K562 (cell line): ENCODE measurements around the gene ISG20L2. TPM values are rescaled to one million over a fixed set of nuclear protein-coding genes. Genes with fewer than 3 reads are reported as not detected.

Source experiments
- BCLAF1 ChIP-seq, 2 experiments: fragments of 450-650 bp in 1 of 2; IDR thresholded peaks; 2 replicates each; pipeline ENCODE4 v1.6.1; 2011 to 2017; ENCODE audit warnings: low read depth in 2 of 2, antibody characterized with exemption in 1 of 2, borderline replicate concordance in 1 of 2, low read length in 1 of 2, mild to moderate bottlenecking in 1 of 2, mixed read lengths in 1 of 2; ENCODE audit not compliant: control insufficient read depth in 1 of 2
- CHD1 ChIP-seq: fragments of 200-600 bp; sonication (generic); IDR thresholded peaks from one replicate; pipeline ENCODE4 v1.6.1; 2012; ENCODE audit warnings: mild to moderate bottlenecking, moderate library complexity, low read length, inconsistent platforms
- ESRRA ChIP-seq: fragments of 450-650 bp; IDR thresholded peaks from 2 replicates; pipeline ENCODE4 v1.6.1; 2014; ENCODE audit warnings: low read depth, mild to moderate bottlenecking, moderate library complexity, borderline replicate concordance
- FOXK2 ChIP-seq, 2 experiments: fragments of 450-650 bp; IDR thresholded peaks in 1 of 2; conservative IDR thresholded peaks in 1 of 2; 2 replicates each; pipeline ENCODE4 v1.6.1; 2016; ENCODE audit warnings: low read depth in 2 of 2, mild to moderate bottlenecking in 1 of 2
- SNRNP70 ChIP-seq: fragments of 200-400 bp; formaldehyde crosslinking; optimal IDR thresholded peaks from 2 replicates; pipeline ENCODE3; 2017; ENCODE audit warnings: low read depth, low read length
- TRIM25 ChIP-seq: fragments of 450-650 bp; IDR thresholded peaks from 2 replicates; pipeline ENCODE4 v1.7.0; 2016; ENCODE audit warnings: borderline replicate concordance
- ZNF217 ChIP-seq: sonication (generic); formaldehyde crosslinking; IDR thresholded peaks from 2 replicates; pipeline ENCODE4 v1.8.0; 2022; ENCODE audit warnings: mild to moderate bottlenecking, missing genetic modification reagents
- ZNF23 ChIP-seq: fragments of 250-450 bp; sonication (Bioruptor Pico); IDR thresholded peaks from 2 replicates; pipeline ENCODE4 v1.4.0; 2020; ENCODE audit warnings: mild to moderate bottlenecking
- polyA plus RNA-seq, 8 experiments: library from polyadenylated mRNA; depleted of rRNA in 4 of 8; stranded (reverse) in 5 of 8; unstranded in 3 of 8; fragments of >200 nt; fragmentation: Nextera tagmentation in 2 of 8; fragmentation: Illumina TruSeq in 1 of 8; extraction: Ambion mirVana in 2 of 8; extraction: Trizol in 1 of 8; gene quantifications; 2 replicates each; pipeline versions ENCODE4 v1.2.1 to v1.2.3, GENCODE V29; 2011 to 2014; ENCODE audit warnings: inconsistent platforms in 1 of 8, missing spikeins in 1 of 8
- total RNA-seq, 7 experiments: library from RNA; depleted of rRNA in 6 of 7; stranded (reverse); fragments of >200 nt in 6 of 7; fragmentation: Illumina TruSeq in 2 of 7; extraction: Trizol in 2 of 7; gene quantifications; 2 replicates each; pipeline versions ENCODE4 v1.2.1 to v1.2.3, GENCODE V29; 2011 to 2021; ENCODE audit warnings: low replicate concordance in 1 of 7
- TF ChIP-seq, protein P1 (sequence below): sonication (generic); IDR thresholded peaks from 2 replicates; pipeline ENCODE4 v1.6.1; 2016
- TF ChIP-seq, protein P2 (sequence below), 2 experiments: IDR thresholded peaks; 2 replicates each; pipeline ENCODE4 v1.6.1; 2011; ENCODE audit warnings: borderline replicate concordance in 1 of 2, control low read depth in 1 of 2, low read depth in 1 of 2, low read length in 1 of 2, mild to moderate bottlenecking in 1 of 2, mixed read lengths in 1 of 2, moderate library complexity in 1 of 2; ENCODE audit not compliant: insufficient read depth in 1 of 2, insufficient read length in 1 of 2, poor library complexity in 1 of 2, severe bottlenecking in 1 of 2; ENCODE audit errors: extremely low read depth in 1 of 2
- TF ChIP-seq, protein P3 (sequence below): fragments of 150-350 bp; conservative IDR thresholded peaks from 2 replicates; pipeline ENCODE4 v1.6.1; 2014; ENCODE audit warnings: low read length
- TF ChIP-seq, protein P4 (sequence below): IDR thresholded peaks from 2 replicates; pipeline ENCODE4 v1.6.1; 2011; ENCODE audit warnings: borderline replicate concordance, low read depth, mild to moderate bottlenecking, moderate library complexity, low read length; ENCODE audit not compliant: insufficient read depth, poor library complexity, severe bottlenecking

Gene ISG20L2
- total and polyA plus RNA-seq, 9 of the 15 experiments (the other 6 are each of a cell fraction or from before 2014, with no cell fraction given): 21.3 to 130 (median 50.3) TPM

- TF ChIP-seq BCLAF1 (IDR thresholded peaks at IDR 0.05; ENCODE audit: borderline replicate concordance in 1 of 2, control insufficient read depth in 1 of 2, low read depth in 2 of 2, low read length in 1 of 2) (0 out of 4 replicates have a peak, but pooled peaks of 1 of the 2 experiments have one; percentile 13), CHD1 (no peak), SNRNP70 (no peak), FOXK2 (conservative IDR thresholded peaks at IDR 0.05 in 1 of 2, IDR thresholded peaks at IDR 0.05 in 1 of 2; ENCODE audit: low read depth in 2 of 2) (peak; percentile 21 to 52; a peak in 2 of 4 replicates), ZNF23 (CRISPR knock-in tag) (no peak), TRIM25 (no peak), ESRRA (peak; percentile 84; the same call in 1 of the 2 replicates), ZNF217 (CRISPR knock-in tag) (no peak)
- TF ChIP-seq, protein P1, sequence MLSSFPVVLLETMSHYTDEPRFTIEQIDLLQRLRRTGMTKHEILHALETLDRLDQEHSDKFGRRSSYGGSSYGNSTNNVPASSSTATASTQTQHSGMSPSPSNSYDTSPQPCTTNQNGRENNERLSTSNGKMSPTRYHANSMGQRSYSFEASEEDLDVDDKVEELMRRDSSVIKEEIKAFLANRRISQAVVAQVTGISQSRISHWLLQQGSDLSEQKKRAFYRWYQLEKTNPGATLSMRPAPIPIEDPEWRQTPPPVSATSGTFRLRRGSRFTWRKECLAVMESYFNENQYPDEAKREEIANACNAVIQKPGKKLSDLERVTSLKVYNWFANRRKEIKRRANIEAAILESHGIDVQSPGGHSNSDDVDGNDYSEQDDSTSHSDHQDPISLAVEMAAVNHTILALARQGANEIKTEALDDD: 0 out of 2 replicates have a peak, but pooled peaks have one; percentile 14
- TF ChIP-seq, protein P2, sequence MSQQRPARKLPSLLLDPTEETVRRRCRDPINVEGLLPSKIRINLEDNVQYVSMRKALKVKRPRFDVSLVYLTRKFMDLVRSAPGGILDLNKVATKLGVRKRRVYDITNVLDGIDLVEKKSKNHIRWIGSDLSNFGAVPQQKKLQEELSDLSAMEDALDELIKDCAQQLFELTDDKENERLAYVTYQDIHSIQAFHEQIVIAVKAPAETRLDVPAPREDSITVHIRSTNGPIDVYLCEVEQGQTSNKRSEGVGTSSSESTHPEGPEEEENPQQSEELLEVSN (IDR thresholded peaks at IDR 0.05; ENCODE audit: borderline replicate concordance in 1 of 2, extremely low read depth in 1 of 2, insufficient read depth in 1 of 2, insufficient read length in 1 of 2, low read depth in 1 of 2, low read length in 1 of 2, poor library complexity in 1 of 2, severe bottlenecking in 1 of 2): peak; percentile 16 to 64
- TF ChIP-seq, protein P3, sequence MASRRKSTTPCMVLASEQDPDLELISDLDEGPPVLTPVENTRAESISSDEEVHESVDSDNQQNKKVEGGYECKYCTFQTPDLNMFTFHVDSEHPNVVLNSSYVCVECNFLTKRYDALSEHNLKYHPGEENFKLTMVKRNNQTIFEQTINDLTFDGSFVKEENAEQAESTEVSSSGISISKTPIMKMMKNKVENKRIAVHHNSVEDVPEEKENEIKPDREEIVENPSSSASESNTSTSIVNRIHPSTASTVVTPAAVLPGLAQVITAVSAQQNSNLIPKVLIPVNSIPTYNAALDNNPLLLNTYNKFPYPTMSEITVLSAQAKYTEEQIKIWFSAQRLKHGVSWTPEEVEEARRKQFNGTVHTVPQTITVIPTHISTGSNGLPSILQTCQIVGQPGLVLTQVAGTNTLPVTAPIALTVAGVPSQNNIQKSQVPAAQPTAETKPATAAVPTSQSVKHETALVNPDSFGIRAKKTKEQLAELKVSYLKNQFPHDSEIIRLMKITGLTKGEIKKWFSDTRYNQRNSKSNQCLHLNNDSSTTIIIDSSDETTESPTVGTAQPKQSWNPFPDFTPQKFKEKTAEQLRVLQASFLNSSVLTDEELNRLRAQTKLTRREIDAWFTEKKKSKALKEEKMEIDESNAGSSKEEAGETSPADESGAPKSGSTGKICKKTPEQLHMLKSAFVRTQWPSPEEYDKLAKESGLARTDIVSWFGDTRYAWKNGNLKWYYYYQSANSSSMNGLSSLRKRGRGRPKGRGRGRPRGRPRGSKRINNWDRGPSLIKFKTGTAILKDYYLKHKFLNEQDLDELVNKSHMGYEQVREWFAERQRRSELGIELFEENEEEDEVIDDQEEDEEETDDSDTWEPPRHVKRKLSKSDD: 0 out of 2 replicates have a peak, but pooled peaks have one; percentile 74
- TF ChIP-seq, protein P4, sequence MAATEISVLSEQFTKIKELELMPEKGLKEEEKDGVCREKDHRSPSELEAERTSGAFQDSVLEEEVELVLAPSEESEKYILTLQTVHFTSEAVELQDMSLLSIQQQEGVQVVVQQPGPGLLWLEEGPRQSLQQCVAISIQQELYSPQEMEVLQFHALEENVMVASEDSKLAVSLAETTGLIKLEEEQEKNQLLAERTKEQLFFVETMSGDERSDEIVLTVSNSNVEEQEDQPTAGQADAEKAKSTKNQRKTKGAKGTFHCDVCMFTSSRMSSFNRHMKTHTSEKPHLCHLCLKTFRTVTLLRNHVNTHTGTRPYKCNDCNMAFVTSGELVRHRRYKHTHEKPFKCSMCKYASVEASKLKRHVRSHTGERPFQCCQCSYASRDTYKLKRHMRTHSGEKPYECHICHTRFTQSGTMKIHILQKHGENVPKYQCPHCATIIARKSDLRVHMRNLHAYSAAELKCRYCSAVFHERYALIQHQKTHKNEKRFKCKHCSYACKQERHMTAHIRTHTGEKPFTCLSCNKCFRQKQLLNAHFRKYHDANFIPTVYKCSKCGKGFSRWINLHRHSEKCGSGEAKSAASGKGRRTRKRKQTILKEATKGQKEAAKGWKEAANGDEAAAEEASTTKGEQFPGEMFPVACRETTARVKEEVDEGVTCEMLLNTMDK: peak; percentile 94
Observed at GRCh38 chr1:156725683-156726280, 2.8 kb downstream of the ISG20L2 start (continued).
